Activated naive CD4-positive, alpha-beta T cell treated with anti-CD3 and anti-CD28 coated beads, Interleukin-2, amount 10 ng/mL, durations not matched to agents 7 days and 5 days (primary cell): Measurements from ENCODE around the gene GRAP2.

Experiments used
- CTCF ChIA-PET: fragments of 350-600 bp; sonication (Branson Sonifier 250); formaldehyde crosslinking; loops from one replicate; lab custom pipeline; 2021; ENCODE audit warnings: antibody characterized with exemption; lab: Charles Lee
- DNase-seq: peaks from one replicate; pipeline ENCODE4 v3.0.0-alpha.2; 2020
- H3K27ac Mint-ChIP-seq: one replicate; pipeline ENCODE4 v1.8.0; 2021; ENCODE audit warnings: mild to moderate bottlenecking, moderate library complexity, mixed read lengths
- H3K27me3 Mint-ChIP-seq: one replicate; pipeline ENCODE4 v1.8.0; 2021; ENCODE audit warnings: mild to moderate bottlenecking, mixed read lengths
- H3K36me3 Mint-ChIP-seq: one replicate; pipeline ENCODE4 v1.8.0; 2021; ENCODE audit warnings: mixed read lengths
- H3K4me1 Mint-ChIP-seq: one replicate; pipeline ENCODE4 v1.8.0; 2021; ENCODE audit warnings: mixed read lengths
- H3K4me3 Mint-ChIP-seq: one replicate; pipeline ENCODE4 v1.8.0; 2021; ENCODE audit warnings: mild to moderate bottlenecking, moderate library complexity, mixed read lengths
- H3K9me3 Mint-ChIP-seq: one replicate; pipeline ENCODE4 v1.8.0; 2021; ENCODE audit warnings: mixed read lengths

Gene GRAP2

DNA sequence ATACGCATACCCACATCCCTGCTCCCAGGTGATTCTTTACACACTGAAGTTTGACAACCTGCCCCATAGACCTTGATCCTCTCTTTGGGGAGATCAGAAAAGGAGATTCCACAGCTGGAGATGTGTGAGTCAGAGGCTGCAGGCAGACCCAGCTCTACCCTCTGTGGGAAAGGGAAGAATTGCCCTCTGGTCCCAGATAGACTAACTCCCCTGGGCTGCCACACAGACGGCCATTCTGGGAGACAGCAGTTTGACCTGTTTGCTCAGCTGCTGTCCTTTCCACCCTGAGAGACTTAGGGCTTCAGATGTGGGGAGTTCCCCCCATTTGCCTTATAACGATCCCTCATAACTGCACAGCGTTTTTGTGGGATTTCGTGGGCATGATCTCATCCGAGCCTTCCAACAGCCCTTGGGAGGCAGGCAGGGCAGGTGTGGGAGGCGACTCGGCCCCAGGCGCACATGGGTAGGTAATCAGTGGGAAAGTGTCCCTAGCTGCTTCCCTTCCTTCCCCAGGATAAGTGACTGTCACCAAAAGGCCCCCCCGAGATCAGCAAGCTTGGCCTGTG, 107.9 kb downstream of the GRAP2 start:
- no peak for DNase-seq
- no peaks in the 10 kb centered on the region for H3K36me3 Mint-ChIP-seq
- no peaks in the 10 kb centered on the region for H3K9me3 Mint-ChIP-seq
- H3K4me1 Mint-ChIP-seq = peaks cover 19% of the 10 kb centered on the region
- H3K27ac Mint-ChIP-seq = no peak overlapping the region
- H3K4me3 Mint-ChIP-seq = no peak overlapping the region
- H3K27me3 Mint-ChIP-seq = peaks cover 68% of the 10 kb centered on the region
- CTCF ChIA-PET = interaction anchor here (0.8 to 2.2 kb wide), 4 partner anchors 12 to 473 kb away, joined by 3 to 15 read pairs (median 4); no protein-coding TSS in a partner anchor

DNA sequence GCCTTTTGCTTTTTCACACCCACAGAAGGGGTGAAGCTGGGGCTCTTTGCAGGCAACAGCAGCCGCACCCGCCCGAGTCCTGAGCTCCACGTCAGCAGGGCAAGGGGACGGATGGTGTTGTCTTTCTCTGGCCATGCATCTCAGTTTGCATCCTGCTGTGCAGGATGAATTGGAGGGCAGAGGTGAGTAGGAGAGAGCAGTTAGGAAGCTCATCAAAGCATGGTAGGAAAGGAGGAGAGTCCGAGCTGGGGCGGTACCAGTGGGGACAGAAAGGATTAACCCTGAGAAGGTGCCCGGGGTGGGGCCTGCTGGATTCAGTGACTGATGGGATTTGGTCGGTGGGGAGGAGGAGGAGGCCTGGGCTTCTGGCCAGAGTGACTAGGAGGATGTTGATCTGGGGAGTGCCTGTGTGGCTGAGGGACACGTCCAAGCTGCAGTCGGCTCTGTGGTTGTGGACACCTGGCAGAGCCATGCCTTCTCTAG, 108.4 kb downstream of the GRAP2 start:
- H3K27me3 Mint-ChIP-seq = peaks cover 70% of the 10 kb centered on the region
- no peaks in the 10 kb centered on the region for H3K36me3 Mint-ChIP-seq
- no peak for DNase-seq
- peak overlapping the region; percentile 71 for H3K27ac Mint-ChIP-seq
- peak overlapping the region; percentile 50 for H3K4me3 Mint-ChIP-seq
- CTCF ChIA-PET = interaction anchor here (0.8 to 2.2 kb wide), 7 partner anchors 12 to 474 kb away, joined by 3 to 15 read pairs (median 3); no protein-coding TSS in a partner anchor
- peaks cover 19% of the 10 kb centered on the region for H3K4me1 Mint-ChIP-seq
- H3K9me3 Mint-ChIP-seq = no peaks in the 10 kb centered on the region

DNA sequence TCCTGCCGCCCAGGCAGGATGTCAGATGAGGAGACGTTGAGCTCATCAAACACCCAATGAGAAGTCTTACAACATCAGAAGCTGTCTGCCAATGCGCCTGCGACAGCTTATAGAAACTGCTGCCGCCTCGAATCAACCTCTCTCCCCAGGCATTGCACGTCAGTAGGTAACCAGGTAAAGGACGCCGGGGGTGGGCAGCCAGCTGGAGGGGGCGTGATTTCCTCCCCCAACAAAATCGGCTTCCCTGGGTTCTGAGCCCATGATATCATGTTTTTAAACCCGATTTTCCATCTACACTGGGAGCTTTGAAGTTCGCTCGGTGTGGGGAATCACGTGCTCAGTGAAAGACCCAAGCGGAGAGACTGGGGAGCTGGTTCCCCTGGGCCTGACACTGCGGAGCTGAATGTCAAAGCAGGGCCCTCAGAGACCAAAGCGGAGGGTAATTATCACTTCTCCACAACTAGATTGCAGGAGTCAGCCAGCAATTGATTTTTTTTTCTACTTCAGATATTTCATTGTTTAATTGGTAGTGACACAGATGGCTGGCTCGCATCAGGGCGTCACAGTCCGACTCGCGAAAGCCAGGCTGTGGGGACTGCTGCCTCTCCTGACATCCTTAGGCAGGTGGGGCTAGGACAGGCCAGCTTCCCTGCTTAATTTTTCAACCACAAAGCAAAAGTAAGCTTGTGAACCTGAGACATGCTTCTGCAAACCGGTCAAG, 109.2 kb downstream of the GRAP2 start:
- Mint-ChIP-seq H3K36me3 (no peaks in the 10 kb centered on the region), H3K4me1 (peaks cover 19% of the 10 kb centered on the region), H3K27me3 (peaks cover 71% of the 10 kb centered on the region), H3K27ac (peak overlapping the region; percentile 71), H3K9me3 (no peaks in the 10 kb centered on the region), H3K4me3 (peak overlapping the region; percentile 50)
- peak; percentile 66 for DNase-seq
- CTCF ChIA-PET = interaction anchor here (0.8 to 2.2 kb wide), 8 partner anchors 13 to 475 kb away, joined by 3 to 15 read pairs (median 3); no protein-coding TSS in a partner anchor

DNA sequence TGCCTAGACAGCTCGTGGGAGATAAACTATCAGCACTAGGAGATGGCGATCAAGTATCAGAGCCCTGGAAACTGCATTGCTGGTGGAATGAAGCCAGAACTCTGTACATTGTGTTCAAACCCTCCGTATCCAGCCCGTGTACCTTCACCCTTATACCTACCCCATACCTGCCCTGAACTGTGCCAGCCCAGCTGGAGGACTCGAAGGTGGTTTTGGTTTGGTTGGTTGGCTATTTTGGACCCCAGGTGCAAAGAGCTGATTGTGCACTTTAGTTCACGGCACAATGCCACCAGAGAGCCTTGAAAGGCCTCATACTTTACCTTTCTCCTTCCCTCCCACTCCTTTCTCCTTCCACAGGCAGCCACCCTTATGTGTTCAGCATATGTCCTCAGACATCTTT, 109.9 kb downstream of the GRAP2 start:
- Mint-ChIP-seq H3K36me3 (no peaks in the 10 kb centered on the region), H3K4me3 (no peak overlapping the region), H3K9me3 (no peaks in the 10 kb centered on the region), H3K27me3 (peaks cover 64% of the 10 kb centered on the region), H3K4me1 (peaks cover 19% of the 10 kb centered on the region), H3K27ac (no peak overlapping the region)
- CTCF ChIA-PET = interaction anchor here (1.0 to 2.2 kb wide), 6 partner anchors 14 to 475 kb away, joined by 3 to 15 read pairs (median 4); no protein-coding TSS in a partner anchor
- no peak for DNase-seq

DNA sequence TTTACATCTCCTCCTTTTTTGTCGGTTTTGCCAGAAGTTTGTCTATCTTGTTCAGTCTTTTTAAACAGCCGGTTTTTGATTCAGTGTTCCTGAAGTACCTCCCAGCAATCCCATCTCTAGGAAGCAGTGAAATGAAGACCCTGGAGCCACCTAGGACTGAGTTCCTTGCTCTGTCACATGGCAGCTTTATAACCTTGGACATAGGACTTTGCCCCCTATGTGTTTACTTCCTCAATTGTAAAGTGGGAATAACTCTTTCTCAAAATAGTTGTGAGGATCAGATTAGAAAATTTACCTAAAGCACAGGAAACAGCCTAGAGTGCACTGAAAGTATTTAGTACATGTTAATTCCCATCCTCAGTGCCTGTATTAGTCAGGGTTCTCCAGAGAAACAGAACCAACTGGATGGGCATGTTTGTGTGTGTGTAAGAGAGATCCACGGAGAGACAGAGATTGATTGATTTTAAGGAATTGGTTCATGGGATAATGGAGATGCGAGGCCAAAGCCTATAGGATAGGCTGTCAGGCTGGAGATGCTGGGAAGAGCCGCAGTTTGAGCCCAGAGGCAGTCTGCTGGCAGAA, 113.9 kb downstream of the GRAP2 start:
- DNase-seq = no peak
- peaks cover 26% of the 10 kb centered on the region for H3K27me3 Mint-ChIP-seq
- CTCF ChIA-PET = no interaction called here
- no peak overlapping the region for H3K4me3 Mint-ChIP-seq
- no peaks in the 10 kb centered on the region for H3K9me3 Mint-ChIP-seq
- H3K4me1 Mint-ChIP-seq = peaks cover 16% of the 10 kb centered on the region
- no peak overlapping the region for H3K27ac Mint-ChIP-seq
- no peaks in the 10 kb centered on the region for H3K36me3 Mint-ChIP-seq

DNA sequence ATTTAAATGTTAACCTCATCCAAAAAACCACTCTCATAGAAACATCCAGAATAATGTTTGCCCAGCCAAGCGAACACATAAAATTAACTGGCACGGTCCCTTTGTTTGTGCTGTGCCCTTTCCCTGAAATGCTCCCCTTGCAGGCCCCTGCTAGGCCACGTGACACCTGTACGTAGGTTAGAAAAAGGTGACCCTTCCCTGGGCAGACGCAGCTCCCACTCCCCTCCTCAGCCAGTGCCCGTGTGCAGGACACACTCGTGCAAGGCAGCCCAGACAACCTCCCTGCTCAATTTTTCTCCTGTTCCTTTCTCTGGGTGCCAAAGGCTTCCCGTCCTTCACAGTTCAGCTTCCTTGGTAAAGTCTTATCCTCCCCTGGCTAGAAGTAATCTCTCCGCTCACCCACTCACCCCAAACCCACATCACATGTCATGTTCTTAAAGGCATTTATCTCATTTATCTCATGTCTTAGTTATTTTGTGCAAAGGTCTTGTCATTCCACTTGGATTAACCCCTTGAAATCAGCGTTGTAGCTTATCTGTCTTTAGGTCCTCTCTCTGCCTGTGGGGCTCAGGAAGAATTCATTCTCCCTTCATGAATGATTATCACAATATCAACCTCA, 114.6 kb downstream of the GRAP2 start:
- no peak for DNase-seq
- Mint-ChIP-seq H3K9me3 (no peaks in the 10 kb centered on the region), H3K27me3 (peaks cover 19% of the 10 kb centered on the region), H3K4me3 (no peak overlapping the region), H3K4me1 (peaks cover 9% of the 10 kb centered on the region), H3K36me3 (no peaks in the 10 kb centered on the region), H3K27ac (no peak overlapping the region)
- CTCF ChIA-PET = interaction anchor here (0.6 to 1.3 kb wide), 2 partner anchors 9 to 518 kb away, joined by 3 to 10 read pairs; no protein-coding TSS in a partner anchor

DNA sequence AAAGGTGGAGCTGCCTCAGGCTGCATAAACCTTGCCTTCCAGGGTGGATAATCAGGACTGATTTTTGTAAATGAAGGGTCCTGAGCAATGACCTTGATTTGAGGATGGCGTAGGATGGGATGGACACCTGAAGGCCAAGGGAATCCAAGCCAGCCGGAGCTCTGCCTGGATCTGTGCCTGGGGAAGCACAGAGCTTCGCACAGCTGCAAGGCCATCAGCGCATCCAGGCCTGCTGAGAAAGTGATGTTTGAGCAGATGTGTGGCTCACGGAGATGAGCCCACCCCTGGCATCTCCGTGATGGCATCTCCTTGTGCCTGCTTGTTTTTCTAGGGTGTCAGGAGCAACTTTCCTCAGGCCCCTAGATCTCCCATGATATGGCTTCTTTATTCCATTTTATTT, 117.2 kb downstream of the GRAP2 start:
- Mint-ChIP-seq H3K27ac (no peak overlapping the region), H3K27me3 (peaks cover 10% of the 10 kb centered on the region), H3K4me1 (peaks cover 4% of the 10 kb centered on the region), H3K9me3 (no peaks in the 10 kb centered on the region), H3K4me3 (no peak overlapping the region), H3K36me3 (no peaks in the 10 kb centered on the region)
- CTCF ChIA-PET = interaction anchor here (0.7 to 1.6 kb wide), 3 partner anchors 15 to 481 kb away, joined by 3 to 4 read pairs (median 3); no protein-coding TSS in a partner anchor
- no peak for DNase-seq

DNA sequence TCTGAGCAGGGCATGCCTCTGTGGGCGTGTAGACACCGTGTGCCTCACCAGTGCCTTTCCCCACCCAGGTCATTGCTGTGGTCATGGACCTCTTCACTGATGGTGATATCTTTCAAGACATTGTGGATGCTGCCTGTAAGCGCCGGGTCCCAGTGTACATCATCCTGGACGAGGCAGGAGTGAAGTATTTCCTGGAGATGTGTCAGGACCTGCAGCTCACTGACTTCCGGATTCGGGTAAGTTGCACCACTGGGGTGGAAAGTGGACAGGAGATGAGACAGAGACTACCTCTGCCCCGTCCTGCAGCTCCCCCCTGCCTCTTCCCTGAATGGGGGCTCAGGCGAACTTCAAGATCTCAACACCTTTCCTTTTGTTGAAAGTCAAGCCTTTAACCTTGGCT, 118.2 kb downstream of the GRAP2 start:
- H3K27ac Mint-ChIP-seq = no peak overlapping the region
- H3K9me3 Mint-ChIP-seq = no peaks in the 10 kb centered on the region
- no peak for DNase-seq
- H3K27me3 Mint-ChIP-seq = peaks cover 7% of the 10 kb centered on the region
- peaks cover 4% of the 10 kb centered on the region for H3K4me1 Mint-ChIP-seq
- no peak overlapping the region for H3K4me3 Mint-ChIP-seq
- H3K36me3 Mint-ChIP-seq = no peaks in the 10 kb centered on the region
- CTCF ChIA-PET = no interaction called here

DNA sequence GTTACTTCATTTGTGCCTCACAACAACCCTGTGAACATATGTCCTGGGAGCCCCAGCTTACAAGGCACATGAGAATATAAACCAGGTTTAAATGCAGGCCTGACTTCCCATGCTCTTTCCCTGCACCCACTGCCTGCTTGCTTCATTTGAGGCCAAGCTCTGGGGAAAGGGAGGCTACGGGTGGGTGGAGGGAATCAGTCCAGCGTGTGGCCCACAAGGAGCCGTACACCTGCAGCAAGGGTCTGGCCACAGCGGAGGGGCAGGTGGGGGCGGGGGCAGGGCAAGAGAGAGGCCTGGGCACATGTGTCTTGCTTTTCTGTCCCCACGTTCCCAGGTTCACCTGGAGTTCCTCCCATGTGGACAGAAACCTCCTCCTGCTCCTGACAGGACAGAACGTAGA, 120.1 kb downstream of the GRAP2 start:
- CTCF ChIA-PET = interaction anchor here (2.2 to 5.2 kb wide), 2 partner anchors 481 to 486 kb away, joined by 10 to 45 read pairs; no protein-coding TSS in a partner anchor

DNA sequence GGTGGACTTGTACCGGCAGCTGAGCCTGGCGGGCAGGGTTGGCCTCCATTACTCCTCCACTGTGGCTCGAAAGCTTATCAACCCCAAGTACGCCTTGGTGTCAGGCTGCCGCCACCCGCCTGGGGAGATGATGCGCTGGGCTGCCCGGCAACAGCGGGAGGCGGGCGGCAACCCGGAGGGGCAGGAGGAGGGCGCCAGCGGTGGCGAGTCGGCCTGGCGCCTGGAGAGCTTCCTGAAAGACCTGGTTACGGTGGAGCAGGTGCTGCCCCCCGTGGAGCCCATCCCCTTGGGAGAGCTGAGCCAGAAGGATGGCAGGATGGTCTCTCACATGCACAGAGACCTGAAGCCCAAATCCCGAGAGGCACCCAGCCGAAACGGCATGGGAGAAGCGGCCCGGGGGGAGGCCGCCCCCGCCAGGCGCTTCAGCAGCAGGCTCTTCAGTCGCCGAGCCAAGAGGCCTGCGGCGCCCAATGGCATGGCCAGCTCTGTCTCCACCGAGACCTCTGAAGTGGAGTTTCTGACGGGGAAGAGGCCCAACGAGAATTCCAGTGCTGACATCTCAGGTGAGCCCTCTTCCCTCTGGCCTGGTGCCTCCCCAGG, 120.6 kb downstream of the GRAP2 start:
- Mint-ChIP-seq H3K4me3 (no peak overlapping the region), H3K9me3 (no peaks in the 10 kb centered on the region), H3K27me3 (no peaks in the 10 kb centered on the region), H3K27ac (no peak overlapping the region), H3K36me3 (no peaks in the 10 kb centered on the region), H3K4me1 (peaks cover 4% of the 10 kb centered on the region)
- DNase-seq = no peak
- CTCF ChIA-PET = interaction anchor here (0.9 to 5.2 kb wide), 3 partner anchors 478 to 487 kb away, joined by 4 to 45 read pairs (median 10); no protein-coding TSS in a partner anchor

More for the DNA sequence above, 120.1 kb downstream of the GRAP2 start:
- H3K27me3 Mint-ChIP-seq = no peaks in the 10 kb centered on the region
- H3K27ac Mint-ChIP-seq = no peak overlapping the region
- peaks cover 4% of the 10 kb centered on the region for H3K4me1 Mint-ChIP-seq
- no peaks in the 10 kb centered on the region for H3K36me3 Mint-ChIP-seq
- no peak for DNase-seq
- no peak overlapping the region for H3K4me3 Mint-ChIP-seq
- no peaks in the 10 kb centered on the region for H3K9me3 Mint-ChIP-seq

DNA sequence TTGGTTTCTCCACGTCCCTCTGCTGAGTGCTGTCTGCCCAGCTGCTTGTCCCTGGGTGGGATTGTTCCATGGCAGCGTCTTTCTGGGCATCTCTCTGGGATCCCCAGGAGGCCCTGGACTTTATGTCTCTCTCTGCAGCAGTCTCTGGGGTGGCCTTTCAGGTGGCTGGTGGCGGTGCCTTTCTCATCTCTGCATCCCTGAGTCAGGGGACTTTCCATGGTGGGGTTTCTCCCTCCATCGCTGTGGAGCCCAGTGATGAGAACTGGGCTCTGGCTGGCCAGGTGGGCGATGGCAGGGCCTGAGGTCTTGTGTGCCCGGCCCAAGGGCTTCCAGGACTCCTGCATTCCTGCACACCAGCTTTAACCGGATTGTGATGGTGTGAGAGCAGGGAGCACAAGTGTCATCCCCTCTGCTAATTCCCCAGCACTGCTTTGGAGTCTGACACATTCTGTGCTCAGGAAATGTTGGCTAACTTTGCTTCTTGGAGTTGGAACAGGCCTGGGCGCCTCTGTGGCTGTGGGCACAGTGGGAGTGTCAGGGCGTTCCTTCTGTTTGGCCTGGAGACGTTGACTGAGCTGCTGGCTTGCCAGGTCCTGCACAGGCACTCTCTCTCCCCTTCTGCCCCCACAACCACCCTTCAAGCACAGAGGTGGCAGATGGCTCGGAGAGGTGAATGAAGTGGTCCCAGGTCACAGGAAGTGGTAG, 121.8 kb downstream of the GRAP2 start:
- H3K9me3 Mint-ChIP-seq = no peaks in the 10 kb centered on the region
- no peaks in the 10 kb centered on the region for H3K36me3 Mint-ChIP-seq
- DNase-seq = no peak
- CTCF ChIA-PET = interaction anchor here (0.9 to 5.2 kb wide), 6 partner anchors 466 to 488 kb away, joined by 4 to 86 read pairs (median 22); no protein-coding TSS in a partner anchor
- H3K27ac Mint-ChIP-seq = no peak overlapping the region
- no peaks in the 10 kb centered on the region for H3K27me3 Mint-ChIP-seq
- peaks cover 3% of the 10 kb centered on the region for H3K4me1 Mint-ChIP-seq
- H3K4me3 Mint-ChIP-seq = no peak overlapping the region
